ENCODE results near the gene BCDIN3D.

Gene BCDIN3D

DNA sequence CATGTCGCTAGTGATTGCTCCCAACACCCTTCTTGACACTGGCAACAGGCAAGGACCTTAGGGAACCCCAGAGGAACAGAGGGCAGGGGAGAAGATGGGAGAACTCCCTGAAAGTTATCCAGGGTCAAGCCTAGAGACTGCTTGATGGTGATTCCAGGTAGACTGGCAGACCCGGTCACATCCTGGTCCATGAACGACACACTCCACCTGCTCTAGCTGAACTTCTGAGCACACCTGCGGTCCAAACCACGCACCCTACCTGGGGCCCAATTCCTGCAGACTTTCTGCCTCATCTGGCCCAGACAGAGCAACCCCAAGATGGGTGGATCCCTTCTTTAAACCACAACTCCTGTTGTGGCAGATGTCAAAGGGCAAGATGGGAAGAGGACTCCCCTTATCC lies 48.9 kb downstream of the BCDIN3D start:
- no peak overlapping the region for H3K27ac ChIP-seq
- TF ChIP-seq, protein P1, sequence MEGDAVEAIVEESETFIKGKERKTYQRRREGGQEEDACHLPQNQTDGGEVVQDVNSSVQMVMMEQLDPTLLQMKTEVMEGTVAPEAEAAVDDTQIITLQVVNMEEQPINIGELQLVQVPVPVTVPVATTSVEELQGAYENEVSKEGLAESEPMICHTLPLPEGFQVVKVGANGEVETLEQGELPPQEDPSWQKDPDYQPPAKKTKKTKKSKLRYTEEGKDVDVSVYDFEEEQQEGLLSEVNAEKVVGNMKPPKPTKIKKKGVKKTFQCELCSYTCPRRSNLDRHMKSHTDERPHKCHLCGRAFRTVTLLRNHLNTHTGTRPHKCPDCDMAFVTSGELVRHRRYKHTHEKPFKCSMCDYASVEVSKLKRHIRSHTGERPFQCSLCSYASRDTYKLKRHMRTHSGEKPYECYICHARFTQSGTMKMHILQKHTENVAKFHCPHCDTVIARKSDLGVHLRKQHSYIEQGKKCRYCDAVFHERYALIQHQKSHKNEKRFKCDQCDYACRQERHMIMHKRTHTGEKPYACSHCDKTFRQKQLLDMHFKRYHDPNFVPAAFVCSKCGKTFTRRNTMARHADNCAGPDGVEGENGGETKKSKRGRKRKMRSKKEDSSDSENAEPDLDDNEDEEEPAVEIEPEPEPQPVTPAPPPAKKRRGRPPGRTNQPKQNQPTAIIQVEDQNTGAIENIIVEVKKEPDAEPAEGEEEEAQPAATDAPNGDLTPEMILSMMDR (conservative IDR thresholded peaks at IDR 0.05), result no peak
- no peak for TF ChIP-seq ZFX (IDR thresholded peaks at IDR 0.05)

GRCh38 chr12:49793620-49794019 lies 49.3 kb downstream of the BCDIN3D start:
- H3K27ac ChIP-seq, result no peak overlapping the region
- TF ChIP-seq, protein P1 (conservative IDR thresholded peaks at IDR 0.05), result no peak

DNA sequence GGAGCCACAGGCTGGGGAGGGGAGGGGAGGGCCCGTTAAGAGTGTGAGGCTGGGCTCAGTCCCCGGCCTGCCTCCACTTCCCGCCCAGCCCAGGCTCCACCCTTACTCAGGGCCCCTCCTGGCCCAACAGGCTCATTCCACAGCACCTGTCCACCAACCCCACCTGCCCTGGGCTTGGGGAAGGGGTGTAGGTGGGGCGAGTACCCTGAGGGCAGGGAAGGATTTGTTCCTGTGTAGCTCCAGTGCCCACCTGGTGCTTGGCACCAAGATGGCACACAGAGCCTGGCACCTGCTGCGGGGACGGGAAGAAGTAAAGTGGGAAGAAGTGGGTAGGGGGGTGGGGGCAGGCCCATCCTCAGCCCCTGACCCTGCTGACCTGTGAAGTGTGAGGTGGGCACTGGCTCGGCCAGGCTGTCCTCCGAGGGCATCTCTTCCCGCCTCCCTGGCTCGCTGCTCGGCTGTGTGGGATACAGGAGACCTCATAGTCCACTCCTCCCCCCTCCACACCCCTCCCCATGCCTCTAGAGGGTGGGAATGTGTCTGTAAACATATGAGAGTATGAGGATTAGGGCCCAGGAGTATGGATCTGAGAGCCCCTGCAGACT lies 49.8 kb downstream of the BCDIN3D start:
- H3K27ac ChIP-seq, result no peak overlapping the region
- TF ChIP-seq, protein P1 (conservative IDR thresholded peaks at IDR 0.05), result no peak
- TF ChIP-seq ZFX (IDR thresholded peaks at IDR 0.05), result no peak

- no peak overlapping the region for H3K27ac ChIP-seq
- TF ChIP-seq, protein P1 (conservative IDR thresholded peaks at IDR 0.05), result no peak
- TF ChIP-seq ZFX (IDR thresholded peaks at IDR 0.05), result no peak
These were observed 50.5 kb downstream of the BCDIN3D start for GRCh38 chr12:49792181-49792970.

GRCh38 chr12:49791700-49792099 lies 51.2 kb downstream of the BCDIN3D start:
- no peak overlapping the region for H3K27ac ChIP-seq
- TF ChIP-seq, protein P1 (conservative IDR thresholded peaks at IDR 0.05), result no peak
- no peak for TF ChIP-seq ZFX (IDR thresholded peaks at IDR 0.05)

DNA sequence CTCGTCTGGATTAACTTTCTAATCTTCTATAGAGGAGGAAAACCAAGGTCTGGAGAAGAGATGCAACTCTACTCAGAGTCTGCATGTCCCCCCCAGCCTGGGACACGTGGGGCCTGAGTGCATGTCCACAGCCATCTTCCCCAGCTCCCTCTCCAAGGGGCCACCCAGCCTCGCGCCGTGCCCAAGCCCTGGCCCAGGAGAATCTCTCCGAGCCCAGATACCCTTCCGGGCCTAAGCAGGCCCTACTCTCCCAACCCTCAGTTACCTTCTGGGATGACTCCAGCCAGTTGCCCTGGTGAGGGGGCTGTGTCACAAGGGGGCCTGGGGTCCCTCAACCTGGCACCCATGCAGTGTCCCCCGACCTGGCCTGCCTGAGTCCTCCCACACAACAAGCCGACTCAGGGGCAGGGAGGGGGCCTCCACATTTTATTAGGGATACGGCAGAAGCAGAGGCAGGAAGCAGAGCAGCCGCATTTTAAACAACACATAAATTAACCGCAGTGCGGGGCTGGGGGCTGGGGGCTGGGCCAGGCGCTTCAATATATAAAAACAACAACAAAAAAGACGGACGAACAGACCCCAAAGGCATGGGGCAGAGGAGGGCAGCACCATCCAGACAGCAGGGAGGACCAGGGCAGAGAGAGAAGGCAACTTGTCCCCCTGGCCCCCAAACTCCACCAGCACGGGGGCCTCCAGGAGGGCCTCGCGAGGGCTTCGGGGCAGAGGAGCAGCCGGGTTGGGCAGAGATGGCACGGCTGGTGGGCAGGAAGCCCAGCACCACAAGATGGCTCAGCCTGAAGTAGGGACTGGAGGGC lies 52.0 kb downstream of the BCDIN3D start:
- H3K27ac ChIP-seq, result no peak overlapping the region
- TF ChIP-seq ZFX (IDR thresholded peaks at IDR 0.05), result no peak
- TF ChIP-seq, protein P1 (conservative IDR thresholded peaks at IDR 0.05), result no peak

- no peak for TF ChIP-seq ZFX (IDR thresholded peaks at IDR 0.05)
- no peak overlapping the region for H3K27ac ChIP-seq
These were observed 52.9 kb downstream of the BCDIN3D start for GRCh38 chr12:49789992-49790391.

Data from C4-2B (cell line).